Endothelial cell of umbilical vein (primary cell): Measurements from ENCODE around the gene NBEA. TPM values are rescaled to one million over a fixed set of nuclear protein-coding genes. Genes with fewer than 3 reads are reported as not detected.

Experiments used
- BruUV-seq: library from RNA; stranded (reverse); fragments of 400-500 nt; replicated peaks from 2 replicates; lab custom pipeline; 2021; lab: Mats Ljungman, UMichigan
- CTCF ChIA-PET: fragments of 300-600, 350-600 bp; sonication (Branson Sonifier 250); formaldehyde crosslinking; loops from one replicate; lab custom pipeline; 2021; ENCODE audit warnings: antibody characterized with exemption, inconsistent platforms; lab: Charles Lee
- POLR2A ChIA-PET: fragments of 300-600, 350-600 bp; sonication (Branson Sonifier 250); formaldehyde crosslinking; loops from one replicate; lab custom pipeline; 2021; ENCODE audit warnings: antibody characterized with exemption, inconsistent platforms; lab: Charles Lee
- DNase-seq: peaks from one replicate; pipeline ENCODE4 v3.0.0-alpha.2; 2011; ENCODE audit warnings: low read depth, low spot score
- FAIRE-seq: peaks from 2 replicates; lab custom pipeline; 2011; peaks lifted over from hg19 to GRCh38; lab: Jason Lieb, UNC
- H2AFZ ChIP-seq: 2 replicates; pipeline ENCODE4 v1.6.0; 2012; ENCODE audit warnings: low read depth, low read length, control low read depth, inconsistent platforms
- H3K27ac ChIP-seq: 2 replicates; pipeline ENCODE4 v1.5.1; 2011; ENCODE audit warnings: low read depth, mild to moderate bottlenecking, control low read depth, low read length, moderate library complexity; ENCODE audit not compliant: insufficient read depth
- H3K27me3 ChIP-seq, 2 experiments: 2 replicates each; pipeline versions ENCODE4 v1.6.0 to v1.6.1; 2011; ENCODE audit warnings: low read length in 2 of 2, mixed read lengths in 1 of 2; ENCODE audit not compliant: control insufficient read depth in 2 of 2, insufficient read depth in 2 of 2
- H3K36me3 ChIP-seq, 2 experiments: 2 replicates in 1 of 2; 3 replicates in 1 of 2; pipeline ENCODE4 v1.5.1; 2011; ENCODE audit warnings: low read length in 2 of 2, mild to moderate bottlenecking in 1 of 2, moderate library complexity in 1 of 2; ENCODE audit not compliant: control insufficient read depth in 2 of 2, insufficient read depth in 2 of 2; ENCODE audit errors: extremely low read depth in 1 of 2
- H3K4me1 ChIP-seq: 3 replicates; pipeline ENCODE4 v1.5.1; 2011; ENCODE audit warnings: mild to moderate bottlenecking, low read length; ENCODE audit not compliant: control insufficient read depth, insufficient read depth; ENCODE audit errors: extremely low read depth
- H3K4me2 ChIP-seq: 2 replicates; pipeline ENCODE4 v1.6.1; 2011; ENCODE audit warnings: low read length, control low read depth, mixed read lengths; ENCODE audit not compliant: insufficient read depth
- H3K4me3 ChIP-seq, 3 experiments: fragments of 200-600 bp in 1 of 3; sonication (generic), shearing (Covaris generic) in 1 of 3; replicated peaks in 1 of 3; 2 replicates each; pipeline ENCODE4 v1.5.1; 2011 to 2016; ENCODE audit warnings: control low read depth in 3 of 3, low read length in 3 of 3, mild to moderate bottlenecking in 2 of 3, inconsistent platforms in 1 of 3, low read depth in 1 of 3, moderate library complexity in 1 of 3; ENCODE audit not compliant: insufficient read depth in 1 of 3
- H3K79me2 ChIP-seq: 2 replicates; pipeline ENCODE4 v1.6.0; 2012; ENCODE audit warnings: low read length, inconsistent platforms; ENCODE audit not compliant: control insufficient read depth, insufficient read depth
- H3K9ac ChIP-seq: replicated peaks from 2 replicates; pipeline ENCODE3; 2011; ENCODE audit warnings: low read length, control low read depth; ENCODE audit not compliant: insufficient read depth; ENCODE audit errors: extremely low read depth
- H3K9me1 ChIP-seq: replicated peaks from 3 replicates; pipeline ENCODE4 v1.6.0; 2011; ENCODE audit warnings: mild to moderate bottlenecking, low read length; ENCODE audit not compliant: control insufficient read depth, insufficient read depth; ENCODE audit errors: extremely low read depth
- H3K9me3 ChIP-seq: replicated peaks from 2 replicates; pipeline ENCODE4 v1.5.1; 2012; ENCODE audit warnings: low read length, inconsistent platforms; ENCODE audit not compliant: control insufficient read depth, insufficient read depth
- H4K20me1 ChIP-seq: replicated peaks from 2 replicates; pipeline ENCODE3; 2011; ENCODE audit warnings: mild to moderate bottlenecking, low read length; ENCODE audit not compliant: control insufficient read depth, insufficient read depth; ENCODE audit errors: extremely low read depth
- EZH2 ChIP-seq: IDR thresholded peaks from 2 replicates; pipeline ENCODE4 v1.6.1; 2012; ENCODE audit warnings: borderline replicate concordance, low read depth, mild to moderate bottlenecking, moderate library complexity, low read length, inconsistent platforms; ENCODE audit not compliant: severe bottlenecking
- FOS ChIP-seq: IDR thresholded peaks from 2 replicates; pipeline ENCODE4 v1.6.1; 2011; ENCODE audit warnings: mild to moderate bottlenecking, low read length, moderate library complexity, borderline replicate concordance; ENCODE audit not compliant: insufficient read depth
- GATA2 ChIP-seq: IDR thresholded peaks from 2 replicates; pipeline ENCODE4 v1.7.0; 2011; ENCODE audit warnings: low read depth, mild to moderate bottlenecking, moderate library complexity, mixed read lengths, low read length; ENCODE audit not compliant: insufficient read length, insufficient read depth
- JUN ChIP-seq: IDR thresholded peaks from 2 replicates; pipeline ENCODE4 v1.6.1; 2011; ENCODE audit warnings: borderline replicate concordance, low read depth; ENCODE audit not compliant: insufficient read length, insufficient read depth
- MYC ChIP-seq: IDR thresholded peaks from one replicate; pipeline ENCODE4 v1.6.1; 2011; ENCODE audit warnings: mild to moderate bottlenecking, low read depth, low read length
- POLR2A ChIP-seq: IDR thresholded peaks from 2 replicates; pipeline ENCODE4 v1.6.1; 2012; ENCODE audit warnings: low read depth, mild to moderate bottlenecking, control low read depth, low read length
- POLR2AphosphoS5 ChIP-seq: IDR thresholded peaks from 2 replicates; pipeline ENCODE4 v1.6.1; 2012; ENCODE audit warnings: low read depth, mild to moderate bottlenecking, control low read depth, low read length, moderate library complexity; ENCODE audit not compliant: insufficient read depth
- dilution Hi-C: fragments of 300-500 bp; cut with MboI; formaldehyde crosslinking; loops from one replicate; pipeline ENCODE4 v1.15.0; 2019; ENCODE audit warnings: low sequenced_read_pairs; ENCODE audit not compliant: extremely low pct_ligation_motif_present
- intact Hi-C: fragments of 100-400 bp; cut with micrococcal nuclease; formaldehyde crosslinking; loops from one replicate; pipeline ENCODE4 v1.10.0; 2022
- polyA plus RNA-seq, 4 experiments: library from polyadenylated mRNA; depleted of rRNA in 3 of 4; stranded (reverse) in 3 of 4; unstranded in 1 of 4; fragments of >200 nt; gene quantifications; 2 replicates each; pipeline versions ENCODE4 v1.2.1 to v1.2.3, GENCODE V29; 2011 to 2012; ENCODE audit warnings: missing spikeins in 1 of 4
- total RNA-seq: library from RNA; stranded (reverse); gene quantifications from 2 replicates; pipeline ENCODE4 v1.2.3, GENCODE V29; 2021
- TF ChIP-seq, protein P1 (sequence below), 2 donors: IDR thresholded peaks; 1 replicate in 1 of 2; 2 replicates in 1 of 2; pipeline ENCODE4 v1.5.1; 2011; ENCODE audit warnings: low read length in 2 of 2, mild to moderate bottlenecking in 2 of 2, moderate library complexity in 2 of 2, control low read depth in 1 of 2, inconsistent platforms in 1 of 2, low read depth in 1 of 2; ENCODE audit not compliant: insufficient read depth in 1 of 2; ENCODE audit errors: extremely low read depth in 1 of 2
- TF ChIP-seq, protein P2 (sequence below): IDR thresholded peaks from 2 replicates; pipeline ENCODE4 v1.6.1; 2011; ENCODE audit not compliant: insufficient read depth, insufficient read length

The NBEA gene
- total and polyA plus RNA-seq, 2 donors (not counting 3 experiments of a cell fraction or from before 2014, with no cell fraction given) = 3.0 to 4.8 TPM

DNA sequence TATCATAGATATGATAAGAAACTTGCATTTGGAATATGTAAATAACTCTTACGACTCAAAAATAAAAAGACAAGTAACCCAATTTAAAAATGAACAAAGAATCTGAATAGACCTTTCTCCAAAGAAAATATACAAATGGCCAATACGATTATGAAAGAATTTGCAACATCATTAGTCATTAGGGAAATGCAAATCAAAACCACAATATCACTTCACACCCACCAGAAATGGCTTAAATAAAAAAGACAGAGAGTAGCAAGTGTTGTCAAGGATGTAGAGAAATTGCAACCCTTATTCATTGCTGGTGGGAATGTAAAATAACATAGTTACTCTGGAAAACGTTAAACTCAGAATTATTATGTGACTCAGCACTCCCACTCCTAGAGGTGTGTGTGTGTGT is 761.0 kb downstream of the NBEA start:
- CTCF ChIA-PET = no interaction called here
- no peak overlapping the region for H3K4me2 ChIP-seq
- no peaks in the 10 kb centered on the region for H3K36me3 ChIP-seq
- intact Hi-C loops (no loop called here), dilution Hi-C loops (no loop called here)
- H3K4me3 ChIP-seq = no peak overlapping the region
- H3K27me3 ChIP-seq = peaks cover 5 to 12% of the 10 kb centered on the region in 2 experiments
- H2AFZ ChIP-seq = no peak overlapping the region
- FAIRE-seq = no peak
- H3K4me1 ChIP-seq = no peaks in the 10 kb centered on the region
- H3K9ac ChIP-seq = no peak overlapping the region
- POLR2A ChIA-PET = no interaction called here
- TF ChIP-seq, protein P1, sequence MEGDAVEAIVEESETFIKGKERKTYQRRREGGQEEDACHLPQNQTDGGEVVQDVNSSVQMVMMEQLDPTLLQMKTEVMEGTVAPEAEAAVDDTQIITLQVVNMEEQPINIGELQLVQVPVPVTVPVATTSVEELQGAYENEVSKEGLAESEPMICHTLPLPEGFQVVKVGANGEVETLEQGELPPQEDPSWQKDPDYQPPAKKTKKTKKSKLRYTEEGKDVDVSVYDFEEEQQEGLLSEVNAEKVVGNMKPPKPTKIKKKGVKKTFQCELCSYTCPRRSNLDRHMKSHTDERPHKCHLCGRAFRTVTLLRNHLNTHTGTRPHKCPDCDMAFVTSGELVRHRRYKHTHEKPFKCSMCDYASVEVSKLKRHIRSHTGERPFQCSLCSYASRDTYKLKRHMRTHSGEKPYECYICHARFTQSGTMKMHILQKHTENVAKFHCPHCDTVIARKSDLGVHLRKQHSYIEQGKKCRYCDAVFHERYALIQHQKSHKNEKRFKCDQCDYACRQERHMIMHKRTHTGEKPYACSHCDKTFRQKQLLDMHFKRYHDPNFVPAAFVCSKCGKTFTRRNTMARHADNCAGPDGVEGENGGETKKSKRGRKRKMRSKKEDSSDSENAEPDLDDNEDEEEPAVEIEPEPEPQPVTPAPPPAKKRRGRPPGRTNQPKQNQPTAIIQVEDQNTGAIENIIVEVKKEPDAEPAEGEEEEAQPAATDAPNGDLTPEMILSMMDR (IDR thresholded peaks at IDR 0.05; ENCODE audit: extremely low read depth in 1 of 2, insufficient read depth in 1 of 2, low read depth in 1 of 2, low read length in 2 of 2) = no peak
- TF ChIP-seq MYC = no peak
- no peaks in the 10 kb centered on the region for H3K9me3 ChIP-seq
- DNase-seq = no peak
- H4K20me1 ChIP-seq = no peaks in the 10 kb centered on the region
- BruUV-seq = no TSS peak
- H3K27ac ChIP-seq = no peak overlapping the region
- H3K79me2 ChIP-seq = no peaks in the 10 kb centered on the region
- no peaks in the 10 kb centered on the region for H3K9me1 ChIP-seq

DNA sequence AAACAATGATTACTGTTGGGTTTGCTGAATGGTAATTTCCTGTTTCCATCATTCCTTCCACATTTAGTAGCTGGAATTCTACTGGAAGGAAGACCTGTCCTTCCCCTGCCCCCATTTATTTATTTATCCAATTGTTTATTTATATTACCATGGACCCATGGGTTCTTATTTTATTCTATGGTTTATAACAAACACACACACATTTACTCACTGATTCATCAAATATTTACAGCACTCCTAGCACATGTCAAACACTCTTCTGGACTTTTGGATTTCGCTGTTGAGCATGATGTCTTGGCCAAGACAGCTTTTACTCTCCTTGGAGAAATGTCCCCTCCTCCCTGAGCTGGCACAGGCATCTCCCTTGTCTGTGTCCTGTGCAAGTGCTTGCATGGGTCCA is 762.3 kb downstream of the NBEA start:
- no peak overlapping the region for H3K4me2 ChIP-seq
- DNase-seq (no peak), FAIRE-seq (no peak)
- H3K4me3 ChIP-seq = no peak overlapping the region
- dilution Hi-C loops (no loop called here), intact Hi-C loops (no loop called here)
- no peaks in the 10 kb centered on the region for H3K79me2 ChIP-seq
- no peaks in the 10 kb centered on the region for H4K20me1 ChIP-seq
- H3K9ac ChIP-seq = no peak overlapping the region
- H3K9me1 ChIP-seq = no peaks in the 10 kb centered on the region
- H3K27ac ChIP-seq = no peak overlapping the region
- no peaks in the 10 kb centered on the region for H3K4me1 ChIP-seq
- CTCF ChIA-PET = interaction anchor here (1.1 kb wide), 1 partner anchor 249 kb away, joined by 4 read pairs; no protein-coding TSS in a partner anchor
- BruUV-seq = no TSS peak
- H3K36me3 ChIP-seq = no peaks in the 10 kb centered on the region
- no peaks in the 10 kb centered on the region for H3K9me3 ChIP-seq
- H3K27me3 ChIP-seq = peaks cover 5 to 8% of the 10 kb centered on the region in 2 experiments
- TF ChIP-seq, protein P1 (IDR thresholded peaks at IDR 0.05; ENCODE audit: extremely low read depth in 1 of 2, insufficient read depth in 1 of 2, low read depth in 1 of 2, low read length in 2 of 2) = no peak
- TF ChIP-seq MYC (no peak), POLR2AphosphoS5 (no peak), GATA2 (no peak), JUN (no peak), POLR2A (no peak), EZH2 (no peak), FOS (no peak)
- TF ChIP-seq, protein P2, sequence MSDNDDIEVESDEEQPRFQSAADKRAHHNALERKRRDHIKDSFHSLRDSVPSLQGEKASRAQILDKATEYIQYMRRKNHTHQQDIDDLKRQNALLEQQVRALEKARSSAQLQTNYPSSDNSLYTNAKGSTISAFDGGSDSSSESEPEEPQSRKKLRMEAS = no peak
- POLR2A ChIA-PET = no interaction called here
- no peak overlapping the region for H2AFZ ChIP-seq
